GM12872 (cell line): ENCODE data around the gene ZNF235.

ENCODE experiments used
- TF ChIP-seq, protein P1 (sequence below): IDR thresholded peaks from 3 replicates; pipeline ENCODE4 v1.5.1; 2011; ENCODE audit warnings: low read depth, mild to moderate bottlenecking, low read length, moderate library complexity; ENCODE audit not compliant: insufficient read depth

ZNF235 gene

DNA sequence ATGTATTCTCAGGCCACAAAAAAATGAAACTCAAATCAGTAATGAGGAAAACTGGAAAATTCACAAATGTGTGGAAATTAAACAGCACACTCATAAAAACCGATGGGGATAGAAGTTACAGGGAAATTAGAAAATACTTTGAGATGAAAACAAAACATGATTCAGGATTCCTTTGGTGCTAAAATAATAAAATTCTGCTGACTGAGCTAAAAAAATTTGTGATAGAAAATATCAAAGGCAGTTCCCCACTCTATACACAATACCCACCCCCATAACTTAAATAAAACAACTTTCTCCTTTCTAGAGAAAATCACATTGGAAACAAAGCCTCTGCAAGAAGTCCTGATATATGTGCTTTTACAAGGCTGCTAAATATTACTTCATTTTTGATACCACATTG lies 46.7 kb downstream of the ZNF235 start:
- TF ChIP-seq, protein P1, sequence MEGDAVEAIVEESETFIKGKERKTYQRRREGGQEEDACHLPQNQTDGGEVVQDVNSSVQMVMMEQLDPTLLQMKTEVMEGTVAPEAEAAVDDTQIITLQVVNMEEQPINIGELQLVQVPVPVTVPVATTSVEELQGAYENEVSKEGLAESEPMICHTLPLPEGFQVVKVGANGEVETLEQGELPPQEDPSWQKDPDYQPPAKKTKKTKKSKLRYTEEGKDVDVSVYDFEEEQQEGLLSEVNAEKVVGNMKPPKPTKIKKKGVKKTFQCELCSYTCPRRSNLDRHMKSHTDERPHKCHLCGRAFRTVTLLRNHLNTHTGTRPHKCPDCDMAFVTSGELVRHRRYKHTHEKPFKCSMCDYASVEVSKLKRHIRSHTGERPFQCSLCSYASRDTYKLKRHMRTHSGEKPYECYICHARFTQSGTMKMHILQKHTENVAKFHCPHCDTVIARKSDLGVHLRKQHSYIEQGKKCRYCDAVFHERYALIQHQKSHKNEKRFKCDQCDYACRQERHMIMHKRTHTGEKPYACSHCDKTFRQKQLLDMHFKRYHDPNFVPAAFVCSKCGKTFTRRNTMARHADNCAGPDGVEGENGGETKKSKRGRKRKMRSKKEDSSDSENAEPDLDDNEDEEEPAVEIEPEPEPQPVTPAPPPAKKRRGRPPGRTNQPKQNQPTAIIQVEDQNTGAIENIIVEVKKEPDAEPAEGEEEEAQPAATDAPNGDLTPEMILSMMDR = no peak

DNA sequence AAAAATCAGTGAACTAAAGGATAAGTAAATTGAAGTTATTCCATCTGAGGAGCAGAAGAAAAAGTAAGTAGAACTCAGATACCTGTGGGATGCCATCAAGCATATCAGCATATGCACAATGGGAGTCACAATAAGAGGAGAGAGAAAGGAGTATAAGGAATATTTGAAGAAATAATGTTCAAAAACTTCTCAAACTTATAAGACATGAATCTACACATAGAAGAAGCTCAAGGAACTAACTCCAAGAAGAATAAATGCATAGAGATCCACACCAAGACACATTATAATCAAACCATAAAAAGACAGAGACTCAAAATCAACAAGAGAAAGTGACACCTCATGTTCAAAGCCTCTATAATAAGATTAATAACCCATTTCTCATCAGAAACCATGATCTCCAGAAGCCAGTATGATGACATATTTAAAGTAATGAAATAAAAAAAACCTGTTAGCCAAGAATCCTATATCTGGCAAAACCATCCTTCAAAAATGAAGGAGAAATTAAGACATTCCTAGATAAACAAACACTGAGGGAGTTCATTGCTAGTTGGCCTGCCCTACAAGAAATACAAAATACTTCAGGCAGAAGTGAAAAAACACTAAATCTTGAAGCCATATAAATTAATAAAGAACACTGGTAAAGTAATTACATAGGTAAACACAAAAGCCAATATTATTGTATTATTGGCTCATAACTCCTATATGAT lies 49.0 kb downstream of the ZNF235 start:
- TF ChIP-seq, protein P1 = no peak

DNA sequence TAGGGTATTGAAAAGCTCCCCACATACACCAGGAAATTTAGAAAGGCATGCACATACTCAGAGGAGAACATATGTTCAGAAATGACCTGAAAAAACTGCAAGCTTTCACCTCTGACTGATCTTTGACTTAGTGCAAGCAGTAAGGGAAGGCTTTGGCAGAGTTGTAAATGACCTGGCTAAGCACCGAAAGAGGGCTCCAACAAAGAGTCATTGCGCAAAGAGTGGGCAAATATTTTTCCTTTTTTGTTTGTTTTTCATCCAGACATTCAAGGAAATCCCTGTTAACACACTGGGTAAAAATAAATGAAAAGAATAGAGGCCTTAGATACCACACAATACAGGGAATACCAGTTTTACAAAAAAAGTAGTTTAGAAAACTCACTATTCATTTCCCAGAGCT lies 50.3 kb downstream of the ZNF235 start:
- TF ChIP-seq, protein P1 = no peak

DNA sequence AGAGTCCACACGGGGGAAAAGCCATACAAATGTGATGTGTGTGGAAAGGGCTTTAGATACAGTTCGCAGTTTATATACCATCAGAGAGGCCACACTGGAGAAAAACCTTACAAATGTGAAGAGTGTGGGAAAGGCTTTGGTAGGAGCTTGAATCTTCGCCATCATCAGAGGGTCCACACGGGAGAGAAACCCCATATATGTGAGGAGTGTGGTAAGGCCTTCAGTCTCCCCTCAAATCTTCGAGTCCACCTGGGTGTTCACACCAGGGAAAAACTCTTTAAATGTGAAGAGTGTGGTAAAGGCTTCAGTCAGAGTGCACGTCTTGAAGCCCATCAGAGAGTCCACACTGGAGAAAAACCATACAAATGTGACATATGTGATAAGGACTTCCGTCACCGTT lies 68.4 kb downstream of the ZNF235 start:
- TF ChIP-seq, protein P1 = no peak
